Stimulated activated CD8-positive, alpha-beta memory T cell treated with anti-CD3 and anti-CD28 coated beads, Interleukin-7, amount 100 ng/mL, for 4 hours (primary cell): ENCODE measurements around the gene CHCHD3.
"Not testable (repeated sequence)": the region's sequence is repeated elsewhere in the genome, so short reads cannot be mapped to it uniquely, and the experiment has no call there.

Source experiments
- DNase-seq, 2 donors: peaks; one replicate each; pipeline ENCODE4 v3.0.0-alpha.2; 2020; ENCODE audit warnings: low read depth in 2 of 2

Gene CHCHD3

GRCh38 chr7:132904209-132904608 is 177.7 kb downstream of the CHCHD3 start:
- no peak for DNase-seq

- DNase-seq = not testable (repeated sequence)
These were observed 179.6 kb downstream of the CHCHD3 start for GRCh38 chr7:132902294-132902693.

- DNase-seq = no peak
These were observed 180.6 kb downstream of the CHCHD3 start for GRCh38 chr7:132901241-132901640.

- DNase-seq = no peak
These were observed 182.1 kb downstream of the CHCHD3 start for GRCh38 chr7:132899833-132900232.

- DNase-seq = not testable (repeated sequence)
These were observed 183.2 kb downstream of the CHCHD3 start for GRCh38 chr7:132898641-132899175.

GRCh38 chr7:132897093-132897687 is 184.7 kb downstream of the CHCHD3 start:
- DNase-seq = no peak

GRCh38 chr7:132895231-132895630 is 186.7 kb downstream of the CHCHD3 start:
- no peak for DNase-seq

- DNase-seq = no peak
These were observed 188.3 kb downstream of the CHCHD3 start for GRCh38 chr7:132893560-132893959.

- not testable (repeated sequence) for DNase-seq
These were observed 189.1 kb downstream of the CHCHD3 start for GRCh38 chr7:132892744-132893143.

GRCh38 chr7:132891554-132891953 is 190.3 kb downstream of the CHCHD3 start:
- DNase-seq = no peak

- DNase-seq = peak; percentile 1 to 12
These were observed 199.0 kb downstream of the CHCHD3 start for GRCh38 chr7:132882714-132883428.

GRCh38 chr7:132881317-132881716 is 200.6 kb downstream of the CHCHD3 start:
- DNase-seq = no peak

GRCh38 chr7:132879579-132879978 is 202.3 kb downstream of the CHCHD3 start:
- no peak for DNase-seq

GRCh38 chr7:132878204-132878919 is 203.5 kb downstream of the CHCHD3 start:
- DNase-seq = no peak

- DNase-seq = no peak
These were observed 204.3 kb downstream of the CHCHD3 start for GRCh38 chr7:132877573-132877972.

GRCh38 chr7:132876576-132876975 is 205.3 kb downstream of the CHCHD3 start:
- no peak for DNase-seq

- DNase-seq = no peak
These were observed 209.9 kb downstream of the CHCHD3 start for GRCh38 chr7:132872034-132872433.

- no peak for DNase-seq
These were observed 210.5 kb downstream of the CHCHD3 start for GRCh38 chr7:132871419-132871818.

- DNase-seq = no peak
These were observed 212.6 kb downstream of the CHCHD3 start for GRCh38 chr7:132869166-132869861.

- no peak for DNase-seq
These were observed 215.3 kb downstream of the CHCHD3 start for GRCh38 chr7:132866551-132866950.

- DNase-seq = no peak
These were observed 215.8 kb downstream of the CHCHD3 start for GRCh38 chr7:132866144-132866531.
